Measurements from ENCODE around the gene ELOVL6.

GRCh38 chr4:110197529-110198042, 829 bp downstream of the ELOVL6 start:
- TF ChIP-seq CTCF (IDR thresholded peaks at IDR 0.05) = no peak
- TF ChIP-seq POLR2A (IDR thresholded peaks at IDR 0.05) = no peak
